Stimulated activated naive CD8-positive, alpha-beta T cell treated with anti-CD3 and anti-CD28 coated beads, Interleukin-15, Interleukin-2, amounts not matched to agents 100 ng/mL and 50 ng/mL, for 24 hours (primary cell): ENCODE data around the gene MYBPH.

Experiments
- H3K27ac Mint-ChIP-seq: one replicate; pipeline ENCODE4 v1.8.0; 2021; ENCODE audit warnings: mild to moderate bottlenecking, mixed read lengths
- H3K27me3 Mint-ChIP-seq: one replicate; pipeline ENCODE4 v1.8.0; 2021; ENCODE audit warnings: mixed read lengths
- H3K36me3 Mint-ChIP-seq: one replicate; pipeline ENCODE4 v1.8.0; 2021; ENCODE audit warnings: low read depth, mixed read lengths
- H3K4me1 Mint-ChIP-seq: one replicate; pipeline ENCODE4 v1.8.0; 2021; ENCODE audit warnings: low read depth, mixed read lengths
- H3K4me3 Mint-ChIP-seq: one replicate; pipeline ENCODE4 v1.8.0; 2021; ENCODE audit warnings: mild to moderate bottlenecking, mixed read lengths
- H3K9me3 Mint-ChIP-seq: one replicate; pipeline ENCODE4 v1.8.0; 2021; ENCODE audit warnings: mixed read lengths

The MYBPH gene

GRCh38 chr1:203177470-203178039 is 1.9 kb upstream of the MYBPH start:
- no peak overlapping the region for H3K4me3 Mint-ChIP-seq
- H3K4me1 Mint-ChIP-seq, result no peaks in the 10 kb centered on the region
- no peaks in the 10 kb centered on the region for H3K36me3 Mint-ChIP-seq
- H3K27me3 Mint-ChIP-seq, result no peaks in the 10 kb centered on the region
- H3K27ac Mint-ChIP-seq, result no peak overlapping the region
- no peaks in the 10 kb centered on the region for H3K9me3 Mint-ChIP-seq

DNA sequence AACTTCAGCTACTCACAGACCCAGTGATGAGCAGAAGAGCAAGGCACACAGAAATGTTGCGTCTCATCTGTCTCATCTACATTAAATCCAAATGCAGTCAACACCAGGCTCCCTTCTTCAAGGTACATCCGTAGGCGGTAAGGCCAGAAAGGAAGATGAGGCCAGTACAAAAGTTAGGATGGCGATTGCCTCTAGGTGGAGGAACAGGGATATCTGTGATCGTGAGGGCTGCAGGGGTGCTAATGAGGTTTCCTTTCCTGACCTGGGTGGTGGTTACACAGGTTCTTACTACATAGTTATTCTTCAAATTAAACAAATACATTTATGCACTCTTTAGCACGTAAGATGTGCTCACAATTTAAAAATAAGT is 1.4 kb upstream of the MYBPH start:
- H3K4me1 Mint-ChIP-seq, result no peaks in the 10 kb centered on the region
- H3K27ac Mint-ChIP-seq, result no peak overlapping the region
- H3K27me3 Mint-ChIP-seq, result no peaks in the 10 kb centered on the region
- no peaks in the 10 kb centered on the region for H3K36me3 Mint-ChIP-seq
- H3K4me3 Mint-ChIP-seq, result no peak overlapping the region
- no peaks in the 10 kb centered on the region for H3K9me3 Mint-ChIP-seq

DNA sequence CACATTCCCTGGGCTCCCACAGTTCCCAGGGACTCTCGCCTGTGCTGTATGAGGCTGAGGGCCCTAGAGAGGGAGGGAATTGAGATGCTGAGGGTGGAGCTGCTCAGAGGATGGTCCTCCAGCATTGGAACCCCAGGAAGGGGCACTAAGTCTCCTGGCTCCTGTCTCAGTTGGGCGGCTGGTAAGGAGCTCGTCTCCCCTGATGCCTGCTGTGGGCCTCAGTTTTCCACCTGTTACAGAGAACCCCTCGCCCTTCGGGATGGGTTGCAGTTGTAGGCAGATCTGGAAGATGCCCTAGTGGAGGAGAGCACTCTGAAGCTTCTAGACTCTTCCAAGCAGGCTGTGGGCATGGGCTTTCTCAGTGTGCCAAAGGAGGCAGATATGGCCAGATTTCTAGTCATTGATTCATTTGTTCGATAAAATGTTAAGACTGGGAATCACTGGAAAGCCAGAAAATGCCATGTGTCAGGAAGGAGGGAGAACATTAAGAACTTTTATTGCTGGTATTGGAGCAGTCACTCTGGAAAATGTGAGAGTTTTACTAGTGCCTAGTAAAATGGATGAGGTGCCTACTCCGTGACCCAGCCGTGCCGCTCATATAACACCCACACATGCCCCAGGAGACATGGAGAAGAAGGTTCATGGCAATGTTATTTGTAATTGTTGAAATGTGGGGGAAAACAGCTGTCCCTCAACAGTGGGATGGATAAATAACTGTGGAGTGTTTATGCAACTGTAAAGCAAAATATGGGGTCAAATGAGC is 828 bp upstream of the MYBPH start:
- Mint-ChIP-seq H3K4me1 (no peaks in the 10 kb centered on the region), H3K36me3 (no peaks in the 10 kb centered on the region)

GRCh38 chr1:203175827-203176241 is 208 bp upstream of the MYBPH start:
- H3K36me3 Mint-ChIP-seq, result no peaks in the 10 kb centered on the region
- no peaks in the 10 kb centered on the region for H3K27me3 Mint-ChIP-seq
- no peak overlapping the region for H3K4me3 Mint-ChIP-seq
- H3K27ac Mint-ChIP-seq, result no peak overlapping the region
- no peaks in the 10 kb centered on the region for H3K9me3 Mint-ChIP-seq
- H3K4me1 Mint-ChIP-seq, result no peaks in the 10 kb centered on the region

More for the DNA sequence above, 828 bp upstream of the MYBPH start:
- Mint-ChIP-seq H3K4me3 (no peak overlapping the region), H3K9me3 (no peaks in the 10 kb centered on the region), H3K27me3 (no peaks in the 10 kb centered on the region), H3K27ac (no peak overlapping the region)

DNA sequence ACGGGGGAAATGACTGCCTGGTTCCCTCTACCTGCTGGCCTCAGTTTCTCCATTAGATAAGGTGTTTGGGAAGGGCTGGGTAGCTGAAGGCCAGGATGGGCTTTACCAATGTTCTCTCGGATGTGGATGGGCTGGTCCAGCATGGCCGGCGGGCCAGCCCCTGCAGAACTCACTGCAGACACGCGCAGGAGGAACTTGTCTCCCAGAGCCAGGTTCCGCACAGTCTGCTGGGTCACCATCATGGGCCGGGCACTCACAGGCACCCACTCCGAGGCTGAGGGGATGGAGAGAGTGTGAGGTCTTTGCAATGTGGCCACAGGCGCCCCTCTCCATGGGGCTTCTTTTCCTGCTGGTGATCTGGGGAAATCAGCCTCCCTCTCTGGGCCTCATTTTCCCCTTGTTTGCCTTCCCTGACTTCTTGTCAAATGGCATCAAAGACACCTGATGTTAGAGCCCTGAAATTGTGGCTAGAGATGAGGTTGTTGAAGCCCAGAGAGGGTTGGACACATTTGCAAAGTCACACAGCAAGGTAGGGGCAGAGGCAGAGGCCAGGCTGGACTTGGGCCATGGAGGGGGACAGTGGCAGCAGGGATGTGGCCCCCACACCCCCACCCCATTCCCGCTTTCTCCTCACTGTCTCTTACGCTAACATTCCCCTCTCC is 1.2 kb downstream of the MYBPH start:
- H3K36me3 Mint-ChIP-seq, result no peaks in the 10 kb centered on the region
- H3K27me3 Mint-ChIP-seq, result no peaks in the 10 kb centered on the region
- no peaks in the 10 kb centered on the region for H3K4me1 Mint-ChIP-seq
- H3K4me3 Mint-ChIP-seq, result no peak overlapping the region
- H3K27ac Mint-ChIP-seq, result no peak overlapping the region
- H3K9me3 Mint-ChIP-seq, result no peaks in the 10 kb centered on the region

- Mint-ChIP-seq H3K4me1 (no peaks in the 10 kb centered on the region), H3K27me3 (no peaks in the 10 kb centered on the region), H3K9me3 (no peaks in the 10 kb centered on the region), H3K36me3 (no peaks in the 10 kb centered on the region), H3K4me3 (no peak overlapping the region), H3K27ac (no peak overlapping the region)
Observed at GRCh38 chr1:203173566-203173965, 2.1 kb downstream of the MYBPH start.

GRCh38 chr1:203173011-203173555 is 2.5 kb downstream of the MYBPH start:
- Mint-ChIP-seq H3K36me3 (no peaks in the 10 kb centered on the region), H3K27me3 (no peaks in the 10 kb centered on the region), H3K9me3 (no peaks in the 10 kb centered on the region), H3K4me1 (no peaks in the 10 kb centered on the region), H3K27ac (no peak overlapping the region), H3K4me3 (no peak overlapping the region)

- no peak overlapping the region for H3K27ac Mint-ChIP-seq
- no peaks in the 10 kb centered on the region for H3K9me3 Mint-ChIP-seq
- no peaks in the 10 kb centered on the region for H3K36me3 Mint-ChIP-seq
- H3K4me3 Mint-ChIP-seq, result no peak overlapping the region
- no peaks in the 10 kb centered on the region for H3K4me1 Mint-ChIP-seq
- no peaks in the 10 kb centered on the region for H3K27me3 Mint-ChIP-seq
Observed at GRCh38 chr1:203172184-203173010, 3.2 kb downstream of the MYBPH start.

- H3K36me3 Mint-ChIP-seq, result no peaks in the 10 kb centered on the region
- H3K27ac Mint-ChIP-seq, result no peak overlapping the region
- no peaks in the 10 kb centered on the region for H3K27me3 Mint-ChIP-seq
- no peaks in the 10 kb centered on the region for H3K9me3 Mint-ChIP-seq
- no peaks in the 10 kb centered on the region for H3K4me1 Mint-ChIP-seq
- no peak overlapping the region for H3K4me3 Mint-ChIP-seq
Observed at GRCh38 chr1:203171341-203172183, 4.1 kb downstream of the MYBPH start.

- Mint-ChIP-seq H3K4me1 (no peaks in the 10 kb centered on the region), H3K4me3 (no peak overlapping the region), H3K9me3 (no peaks in the 10 kb centered on the region), H3K36me3 (no peaks in the 10 kb centered on the region), H3K27ac (no peak overlapping the region), H3K27me3 (no peaks in the 10 kb centered on the region)
Observed at GRCh38 chr1:203170625-203171330, 4.8 kb downstream of the MYBPH start.

DNA sequence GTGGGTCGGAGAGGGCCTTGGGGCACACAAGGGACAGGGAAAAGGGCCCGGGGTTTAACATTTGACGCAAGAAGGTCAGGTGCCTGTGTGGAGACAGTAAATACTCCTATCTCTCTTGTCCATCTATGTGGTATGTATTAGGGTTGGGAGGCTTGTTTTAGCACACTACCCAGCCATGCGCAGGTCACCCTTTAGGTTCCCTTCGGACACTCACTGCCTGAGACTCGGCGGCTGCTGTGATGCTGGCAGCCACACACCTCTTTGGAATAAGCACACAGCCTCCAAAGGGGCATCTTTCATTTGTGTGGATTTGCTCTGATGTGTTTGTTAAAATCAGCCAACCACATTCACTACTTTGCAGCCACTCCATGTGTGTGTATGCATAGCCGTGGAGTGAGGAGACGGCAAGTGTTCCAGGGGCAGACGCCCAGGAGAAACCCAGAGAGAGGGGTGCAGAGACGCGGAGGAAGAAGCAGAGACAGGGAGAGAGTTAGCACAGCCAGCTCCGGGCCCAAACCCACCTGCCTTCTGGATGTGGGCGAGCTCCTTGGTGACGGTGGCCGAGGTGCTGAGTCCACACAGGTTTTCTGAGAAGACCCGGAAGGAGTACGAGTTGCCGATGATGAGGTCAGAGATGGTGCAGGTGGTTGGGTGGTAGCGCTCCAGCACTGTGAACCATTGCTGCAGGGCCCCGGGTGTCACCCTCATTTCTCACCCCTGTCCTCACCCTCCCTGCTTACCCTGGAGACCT is 5.7 kb downstream of the MYBPH start:
- Mint-ChIP-seq H3K36me3 (no peaks in the 10 kb centered on the region), H3K4me1 (no peaks in the 10 kb centered on the region), H3K9me3 (no peaks in the 10 kb centered on the region), H3K27ac (no peak overlapping the region), H3K4me3 (no peak overlapping the region), H3K27me3 (no peaks in the 10 kb centered on the region)

DNA sequence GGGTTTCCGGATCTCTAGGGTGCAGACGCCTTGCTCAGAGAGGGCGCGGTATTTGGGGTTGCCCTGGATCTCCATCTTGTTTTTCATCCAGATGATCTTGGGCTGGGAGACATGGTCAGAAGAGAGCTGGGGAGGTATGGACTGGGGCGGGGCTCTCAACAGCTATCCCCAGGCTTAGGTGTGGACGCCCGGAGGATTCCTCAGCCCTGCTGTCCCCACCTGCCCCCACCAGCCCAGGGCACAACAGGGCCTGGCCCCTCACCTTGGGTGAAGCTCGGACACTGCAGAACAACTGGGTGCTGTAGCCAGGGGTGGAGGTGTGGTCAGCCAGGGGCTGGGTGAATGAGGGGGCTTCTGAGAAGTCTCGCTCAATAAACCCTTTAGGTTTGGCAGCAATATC is 6.6 kb downstream of the MYBPH start:
- Mint-ChIP-seq H3K9me3 (no peaks in the 10 kb centered on the region), H3K36me3 (no peaks in the 10 kb centered on the region), H3K4me3 (no peak overlapping the region), H3K27me3 (peaks cover 4% of the 10 kb centered on the region), H3K4me1 (no peaks in the 10 kb centered on the region), H3K27ac (no peak overlapping the region)

DNA sequence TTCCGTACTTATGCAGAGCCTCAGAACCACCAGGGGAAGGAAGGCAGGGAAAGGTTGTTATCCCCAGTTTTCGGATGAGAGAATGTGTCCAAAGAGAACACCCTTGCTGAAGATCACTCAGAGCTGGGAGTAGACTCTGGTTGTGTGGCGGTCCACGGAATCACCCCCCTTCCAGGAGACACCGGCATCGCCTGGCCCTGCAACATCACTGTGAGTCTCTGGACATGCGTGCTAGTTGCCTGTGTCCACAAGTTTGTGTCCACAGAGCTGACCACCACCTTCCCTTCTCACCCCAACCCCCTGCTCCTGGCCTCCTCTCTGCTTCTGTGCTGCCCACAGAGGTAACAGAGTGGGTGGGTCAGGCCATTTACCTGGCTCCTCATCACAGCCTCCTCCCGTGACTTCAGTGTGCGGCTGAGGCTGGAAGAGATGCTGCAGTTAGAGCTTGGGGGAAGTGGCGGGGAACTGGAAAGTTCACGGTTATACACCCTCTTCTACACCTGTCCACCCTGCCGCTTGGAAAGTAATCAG is 7.3 kb downstream of the MYBPH start:
- no peaks in the 10 kb centered on the region for H3K9me3 Mint-ChIP-seq
- no peaks in the 10 kb centered on the region for H3K4me1 Mint-ChIP-seq
- no peaks in the 10 kb centered on the region for H3K36me3 Mint-ChIP-seq
- no peak overlapping the region for H3K4me3 Mint-ChIP-seq
- no peak overlapping the region for H3K27ac Mint-ChIP-seq
- peaks cover 4% of the 10 kb centered on the region for H3K27me3 Mint-ChIP-seq
